K562 (cell line): ENCODE results near the gene ZC3HAV1L. TPM values are rescaled to one million over a fixed set of nuclear protein-coding genes. Genes with fewer than 3 reads are reported as not detected.
A peak's percentile ranks its signal among the peaks of the same experiment; 100 is the strongest.

ENCODE experiments used
- ATAC-seq: fragments of 200-7000 bp; cut with Tn5 transposase; 3 replicates; pipeline ENCODE4 v1.9.1; 2020; ENCODE audit warnings: moderate library complexity
- BruUV-seq: library from RNA; stranded (reverse); fragments of 400-500 nt; replicated peaks from 2 replicates; lab custom pipeline; 2021; lab: Mats Ljungman, UMichigan
- CTCF ChIA-PET: fragments of 300-600 bp; formaldehyde crosslinking; extraction: SDS; loops from one replicate; lab custom pipeline; 2021; ENCODE audit warnings: low intra/inter-chr PET ratio; lab: Yijun Ruan, JAX
- POLR2A ChIA-PET: fragments of 300-600, 350-650 bp; sonication (Branson Sonifier 250); formaldehyde crosslinking; extraction: SDS; loops from one replicate; lab custom pipeline; 2021; ENCODE audit warnings: antibody characterized with exemption, inconsistent platforms; lab: Yijun Ruan, JAX
- DNase-seq, 4 experiments: peaks; one replicate each; pipeline versions ENCODE4 v3.0.0 to v3.0.0-alpha.2; 2011 to 2018; ENCODE audit warnings: low spot score in 3 of 4, mixed read lengths in 3 of 4; ENCODE audit errors: extremely low read depth in 1 of 4
- FAIRE-seq: peaks from 2 replicates; lab custom pipeline; 2011; peaks lifted over from hg19 to GRCh38; lab: Jason Lieb, UNC
- H2AFZ ChIP-seq: 2 replicates; pipeline ENCODE4 v1.6.0; 2011; ENCODE audit warnings: low read depth, low read length, control low read depth, inconsistent platforms
- H3K27ac ChIP-seq: fragments of 200-600 bp; 3 replicates; pipeline ENCODE4 v1.8.0; 2011; ENCODE audit warnings: low read depth, mild to moderate bottlenecking, control low read depth, inconsistent platforms, low read length, moderate library complexity, mixed read lengths; ENCODE audit errors: extremely low read depth
- H3K27me3 ChIP-seq, 2 experiments: fragments of 300-600 bp in 1 of 2; 2 replicates in 1 of 2; 3 replicates in 1 of 2; pipeline versions ENCODE4 v1.6.0 to v1.8.0; 2011; ENCODE audit warnings: inconsistent platforms in 2 of 2, low read length in 2 of 2, mild to moderate bottlenecking in 1 of 2, mixed read lengths in 1 of 2, moderate library complexity in 1 of 2; ENCODE audit not compliant: control insufficient read depth in 2 of 2, insufficient read depth in 2 of 2
- H3K36me3 ChIP-seq: fragments of 300-600 bp; 3 replicates; pipeline ENCODE4 v1.8.0; 2011; ENCODE audit warnings: mild to moderate bottlenecking, low read length, inconsistent platforms; ENCODE audit not compliant: control insufficient read depth, insufficient read depth
- H3K4me1 ChIP-seq, 2 experiments: fragments of 200-600 bp in 1 of 2; replicated peaks in 1 of 2; 2 replicates in 1 of 2; 3 replicates in 1 of 2; pipeline versions ENCODE4 v1.5.1 to v1.8.0; 2011; ENCODE audit warnings: inconsistent platforms in 2 of 2, low read length in 2 of 2, mild to moderate bottlenecking in 1 of 2, mixed read lengths in 1 of 2, moderate library complexity in 1 of 2; ENCODE audit not compliant: control insufficient read depth in 2 of 2, insufficient read depth in 2 of 2
- H3K4me2 ChIP-seq: 2 replicates; pipeline ENCODE4 v1.6.1; 2011; ENCODE audit warnings: low read length, control low read depth, inconsistent platforms, mixed read lengths; ENCODE audit not compliant: insufficient read depth
- H3K4me3 ChIP-seq: fragments of 200-600 bp; sonication (generic), shearing (Covaris generic); 2 replicates; pipeline ENCODE4 v1.5.1; 2016; ENCODE audit warnings: control low read depth, inconsistent platforms
- H3K79me2 ChIP-seq: fragments of 200-600 bp; 3 replicates; pipeline ENCODE4 v1.8.0; 2011; ENCODE audit warnings: low read length, inconsistent platforms; ENCODE audit not compliant: control insufficient read depth, insufficient read depth
- H3K9ac ChIP-seq, 2 experiments: 2 replicates each; pipeline versions ENCODE4 v1.6.0 to v1.6.1; 2011; ENCODE audit warnings: low read depth in 2 of 2, low read length in 2 of 2, control low read depth in 1 of 2, inconsistent platforms in 1 of 2, mild to moderate bottlenecking in 1 of 2, mixed read lengths in 1 of 2; ENCODE audit not compliant: insufficient read depth in 1 of 2
- H3K9me1 ChIP-seq: one replicate; pipeline ENCODE4 v1.6.0; 2011; ENCODE audit warnings: inconsistent platforms, mild to moderate bottlenecking, low read length, moderate library complexity; ENCODE audit not compliant: control insufficient read depth, insufficient read depth
- H3K9me3 ChIP-seq: replicated peaks from 2 replicates; pipeline ENCODE4 v1.5.1; 2011; ENCODE audit warnings: low read depth, low read length, inconsistent platforms; ENCODE audit not compliant: control insufficient read depth, insufficient read depth
- H4K20me1 ChIP-seq: replicated peaks from 2 replicates; pipeline ENCODE4 v1.6.1; 2011; ENCODE audit warnings: low read length, inconsistent platforms, mixed read lengths; ENCODE audit not compliant: control insufficient read depth, insufficient read depth
- ELF4 ChIP-seq: fragments of 450-650 bp; formaldehyde crosslinking; IDR thresholded peaks from 2 replicates; pipeline ENCODE4 v1.4.0; 2022; ENCODE audit warnings: missing genetic modification characterization
- HDGF ChIP-seq: fragments of 450-650 bp; IDR thresholded peaks from 2 replicates; pipeline ENCODE4 v1.6.1; 2016
- MBD2 ChIP-seq: sonication (generic); IDR thresholded peaks from 2 replicates; pipeline ENCODE4 v1.6.1; 2016; ENCODE audit warnings: low read depth, borderline replicate concordance
- MLLT1 ChIP-seq, 2 experiments: fragments of 450-650 bp; IDR thresholded peaks; 2 replicates each; pipeline ENCODE4 v1.6.1; 2016
- USF1 ChIP-seq: sonication (generic); formaldehyde crosslinking; IDR thresholded peaks from 2 replicates; pipeline ENCODE4 v1.9.0; 2022; ENCODE audit warnings: mild to moderate bottlenecking, missing genetic modification reagents
- WGBS: fragments of 100-300 bp; shearing (Covaris generic); methylation state at CpG from one replicate; pipeline ENCODE4 v1.1.6; 2016; ENCODE audit warnings: low coverage, mixed read lengths; ENCODE audit not compliant: insufficient coverage; ENCODE audit errors: missing lambda C conversion rate; 5-methylcytosine and 5-hydroxymethylcytosine counted together
- in situ Hi-C: fragments of 300-500 bp; cut with MboI; formaldehyde crosslinking; loops from 4 replicates; pipeline ENCODE4 v1.15.0; 2018; ENCODE audit warnings: inconsistent platforms, mixed read lengths
- intact Hi-C: fragments of 100-400 bp; cut with micrococcal nuclease; formaldehyde crosslinking; loops from 2 replicates; pipeline ENCODE4 v1.14.2; 2022
- polyA plus RNA-seq, 8 experiments: library from polyadenylated mRNA; depleted of rRNA in 4 of 8; stranded (reverse) in 5 of 8; unstranded in 3 of 8; fragments of >200 nt; fragmentation: Nextera tagmentation in 2 of 8; fragmentation: Illumina TruSeq in 1 of 8; extraction: Ambion mirVana in 2 of 8; extraction: Trizol in 1 of 8; gene quantifications; 2 replicates each; pipeline versions ENCODE4 v1.2.1 to v1.2.3, GENCODE V29; 2011 to 2014; ENCODE audit warnings: inconsistent platforms in 1 of 8, missing spikeins in 1 of 8
- total RNA-seq, 7 experiments: library from RNA; depleted of rRNA in 6 of 7; stranded (reverse); fragments of >200 nt in 6 of 7; fragmentation: Illumina TruSeq in 2 of 7; extraction: Trizol in 2 of 7; gene quantifications; 2 replicates each; pipeline versions ENCODE4 v1.2.1 to v1.2.3, GENCODE V29; 2011 to 2021; ENCODE audit warnings: low replicate concordance in 1 of 7
- TF ChIP-seq, protein P1 (sequence below): sonication (generic); formaldehyde crosslinking; IDR thresholded peaks from 2 replicates; pipeline ENCODE4 v1.9.0; 2022; ENCODE audit warnings: mild to moderate bottlenecking, missing genetic modification reagents
- TF ChIP-seq, protein P2 (sequence below): IDR thresholded peaks from 2 replicates; pipeline ENCODE4 v1.6.1; 2014; ENCODE audit warnings: antibody characterized with exemption

ZC3HAV1L gene
- total and polyA plus RNA-seq, 9 of the 15 experiments (the other 6 are each of a cell fraction or from before 2014, with no cell fraction given): not detected

- BruUV-seq: no TSS peak
- H3K36me3 ChIP-seq: peaks cover 96% of the 10 kb centered on the region
- CTCF ChIA-PET: no interaction called here
These were observed 45.1 kb upstream of the ZC3HAV1L start for GRCh38 chr7:139080905-139081304.

More at GRCh38 chr7:139080905-139081304, 45.1 kb upstream of the ZC3HAV1L start:
- H3K9ac ChIP-seq: no peak overlapping the region
- no peaks in the 10 kb centered on the region for H3K9me3 ChIP-seq
- H2AFZ ChIP-seq: no peak overlapping the region
- no peaks in the 10 kb centered on the region for H3K27me3 ChIP-seq
- no peaks in the 10 kb centered on the region for H3K79me2 ChIP-seq
- 89% methylated on average over 8 of the region's 8 CpGs for WGBS
- peaks cover 8% of the 10 kb centered on the region; the same call in 1 of the 2 replicates for H4K20me1 ChIP-seq
- ATAC-seq (no peak; the same call in 2 of the 3 replicates), DNase-seq (no peak)
- TF ChIP-seq HDGF (peak; percentile 77; the same call in 1 of the 2 replicates), MLLT1 (IDR thresholded peaks at IDR 0.05) (0 out of 4 replicates have a peak, but pooled peaks have one; percentile 22 to 47), USF1 (CRISPR knock-in tag) (peak; percentile 6; the same call in 1 of the 2 replicates), ELF4 (0 out of 2 replicates have a peak, but pooled peaks have one; percentile 47), MBD2 (no peak)
- TF ChIP-seq, protein P1, sequence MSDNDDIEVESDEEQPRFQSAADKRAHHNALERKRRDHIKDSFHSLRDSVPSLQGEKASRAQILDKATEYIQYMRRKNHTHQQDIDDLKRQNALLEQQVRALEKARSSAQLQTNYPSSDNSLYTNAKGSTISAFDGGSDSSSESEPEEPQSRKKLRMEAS (CRISPR knock-in tag): peak; percentile 42; the same call in 1 of the 2 replicates
- TF ChIP-seq, protein P2, sequence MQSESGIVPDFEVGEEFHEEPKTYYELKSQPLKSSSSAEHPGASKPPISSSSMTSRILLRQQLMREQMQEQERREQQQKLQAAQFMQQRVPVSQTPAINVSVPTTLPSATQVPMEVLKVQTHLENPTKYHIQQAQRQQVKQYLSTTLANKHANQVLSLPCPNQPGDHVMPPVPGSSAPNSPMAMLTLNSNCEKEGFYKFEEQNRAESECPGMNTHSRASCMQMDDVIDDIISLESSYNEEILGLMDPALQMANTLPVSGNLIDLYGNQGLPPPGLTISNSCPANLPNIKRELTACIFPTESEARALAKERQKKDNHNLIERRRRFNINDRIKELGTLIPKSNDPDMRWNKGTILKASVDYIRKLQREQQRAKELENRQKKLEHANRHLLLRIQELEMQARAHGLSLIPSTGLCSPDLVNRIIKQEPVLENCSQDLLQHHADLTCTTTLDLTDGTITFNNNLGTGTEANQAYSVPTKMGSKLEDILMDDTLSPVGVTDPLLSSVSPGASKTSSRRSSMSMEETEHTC: no peak
- TF ChIP-seq, all 486 proteins: peak for 5
- no peak for FAIRE-seq
- no peak overlapping the region for H3K4me3 ChIP-seq
- intact Hi-C loops: no loop called here
- in situ Hi-C loops: no loop called here
- H3K4me1 ChIP-seq: no peaks in the 10 kb centered on the region
- no peak overlapping the region for H3K27ac ChIP-seq
- POLR2A ChIA-PET: interaction anchor here (0.7 to 1.4 kb wide), 3 partner anchors 14 to 15 kb away, joined by 5 to 8 read pairs (median 5); no protein-coding TSS in a partner anchor
- no peak overlapping the region for H3K4me2 ChIP-seq
- no peaks in the 10 kb centered on the region for H3K9me1 ChIP-seq
